Ovary (tissue), 9 donors: ENCODE data around the gene NPR1. TPM values are rescaled to one million over a fixed set of nuclear protein-coding genes. Genes with fewer than 3 reads are reported as not detected.
A peak's percentile ranks its signal among the peaks of the same experiment; 100 is the strongest.

Experiments used
- DNase-seq, 5 donors: peaks; one replicate each; pipeline ENCODE4 v3.0.0-alpha.2; 2019 to 2020
- H3K27ac ChIP-seq, 2 donors: fragments of 200-600 bp; one replicate each; pipeline versions ENCODE4 v1.5.1 to v1.8.0; 2019 to 2022
- H3K27me3 ChIP-seq: fragments of 200-600 bp; one replicate; pipeline ENCODE4 v1.8.0; 2022
- H3K36me3 ChIP-seq: fragments of 200-600 bp; sonication (generic); one replicate; pipeline ENCODE4 v1.5.1; 2019
- H3K4me1 ChIP-seq: one replicate; pipeline ENCODE4 v1.8.1; 2013; ENCODE audit warnings: mild to moderate bottlenecking, moderate library complexity; ENCODE audit not compliant: insufficient read depth
- H3K4me3 ChIP-seq: fragments of 200-600 bp; sonication (generic); one replicate; pipeline ENCODE4 v1.5.1; 2017
- H3K9me3 ChIP-seq, 2 donors: fragments of 200-600 bp in 1 of 2; sonication (generic) in 1 of 2; one replicate each; pipeline versions ENCODE4 v1.5.1 to v1.8.1; 2013 to 2019; ENCODE audit warnings: mild to moderate bottlenecking in 1 of 2, moderate library complexity in 1 of 2
- EP300 ChIP-seq: sonication (generic); formaldehyde crosslinking; IDR thresholded peaks from one replicate; pipeline ENCODE4 v1.6.1; 2017; ENCODE audit warnings: antibody characterized with exemption
- POLR2A ChIP-seq: fragments of 450-650 bp; IDR thresholded peaks from one replicate; pipeline ENCODE4 v1.6.1; 2017; ENCODE audit warnings: antibody characterized with exemption, mild to moderate bottlenecking, moderate library complexity
- WGBS, 3 donors: extraction: QIAGEN DNeasy Blood & Tissue Kit in 1 of 3; methylation state at CpG; one replicate each; pipeline versions ENCODE4 v1.1.5 to v1.1.7; 2013 to 2017; 5-methylcytosine and 5-hydroxymethylcytosine counted together
- intact Hi-C, 4 donors: fragments of 100-400 bp; cut with DNase I; formaldehyde crosslinking; loops; one replicate each; pipeline versions ENCODE4 v1.11.0 to v1.15.1; 2022 to 2023
- polyA plus RNA-seq, 2 donors: library from polyadenylated mRNA; stranded (reverse); fragments of 200-250 nt in 1 of 2; fragments of 350-450 nt in 1 of 2; fragmentation: Illumina TruSeq in 1 of 2; extraction: RNeasy Lipid Tissue Mini Kit (QIAGEN cat#74804) in 1 of 2; gene quantifications; one replicate each; pipeline ENCODE4 v1.2.3, GENCODE V29; 2013 to 2014
- total RNA-seq, 7 donors: library from RNA; depleted of rRNA in 2 of 7; stranded (reverse); fragments of >200 nt in 2 of 7; fragmentation: NEBNext Ultra II Directional in 3 of 7; extraction: Animal tissue kit (Norgen Biotek cat#: 25700) in 3 of 7; gene quantifications; one replicate each; pipeline versions ENCODE4 v1.1.0 to v1.2.4, GENCODE V29; 2016 to 2023
- TF ChIP-seq, protein P1 (sequence below), 3 donors: fragments of 450-650 bp in 2 of 3; fragments of 200-600 bp in 1 of 3; IDR thresholded peaks; one replicate each; pipeline versions ENCODE4 v1.5.1 to v1.8.0; 2016 to 2022; ENCODE audit warnings: antibody characterized with exemption in 3 of 3, mild to moderate bottlenecking in 1 of 3
- donor health status: DM: no; HTN: no; CAD: no; lungs with moderate emphysema.
- donor health status: DM: no; HTN: no; CAD: no.
- donor health status: Bipolar disorder and iron deficiency.
- donor health status: DM: yes; HTN: yes; CAD: no.
- donor health status: DM: no; HTN: no; CAD: no.
- donor health status: DM: yes; HTN: yes; CAD: no.

Gene NPR1
- total and polyA plus RNA-seq, 9 donors: 20.6 to 96.5 (median 48.4) TPM

- WGBS, 3 donors: 78 to 93% (median 80%) methylated on average over 1 of the region's 1 CpG
Measured at GRCh38 chr1:153651771-153652170, 26.7 kb upstream of the NPR1 start.

GRCh38 chr1:153652805-153653500 is 25.5 kb upstream of the NPR1 start:
- WGBS, 3 donors: 56 to 64% (median 61%) methylated on average over 3 of the region's 3 CpGs
- no peaks in the 10 kb centered on the region for H3K27me3 ChIP-seq
- H3K9me3 ChIP-seq: no peaks in the 10 kb centered on the region
- intact Hi-C loops: no loop called here
- no peaks in the 10 kb centered on the region for H3K4me1 ChIP-seq
- TF ChIP-seq POLR2A (no peak), EP300 (no peak)
- TF ChIP-seq, protein P1, sequence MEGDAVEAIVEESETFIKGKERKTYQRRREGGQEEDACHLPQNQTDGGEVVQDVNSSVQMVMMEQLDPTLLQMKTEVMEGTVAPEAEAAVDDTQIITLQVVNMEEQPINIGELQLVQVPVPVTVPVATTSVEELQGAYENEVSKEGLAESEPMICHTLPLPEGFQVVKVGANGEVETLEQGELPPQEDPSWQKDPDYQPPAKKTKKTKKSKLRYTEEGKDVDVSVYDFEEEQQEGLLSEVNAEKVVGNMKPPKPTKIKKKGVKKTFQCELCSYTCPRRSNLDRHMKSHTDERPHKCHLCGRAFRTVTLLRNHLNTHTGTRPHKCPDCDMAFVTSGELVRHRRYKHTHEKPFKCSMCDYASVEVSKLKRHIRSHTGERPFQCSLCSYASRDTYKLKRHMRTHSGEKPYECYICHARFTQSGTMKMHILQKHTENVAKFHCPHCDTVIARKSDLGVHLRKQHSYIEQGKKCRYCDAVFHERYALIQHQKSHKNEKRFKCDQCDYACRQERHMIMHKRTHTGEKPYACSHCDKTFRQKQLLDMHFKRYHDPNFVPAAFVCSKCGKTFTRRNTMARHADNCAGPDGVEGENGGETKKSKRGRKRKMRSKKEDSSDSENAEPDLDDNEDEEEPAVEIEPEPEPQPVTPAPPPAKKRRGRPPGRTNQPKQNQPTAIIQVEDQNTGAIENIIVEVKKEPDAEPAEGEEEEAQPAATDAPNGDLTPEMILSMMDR (IDR thresholded peaks at IDR 0.05): no peak
- no peak for DNase-seq
- no peak overlapping the region for H3K27ac ChIP-seq
- H3K4me3 ChIP-seq: no peak overlapping the region
- no peaks in the 10 kb centered on the region for H3K36me3 ChIP-seq

More at GRCh38 chr1:153651771-153652170, 26.7 kb upstream of the NPR1 start:
- Histone ChIP-seq H3K27ac (no peak overlapping the region), H3K9me3 (no peaks in the 10 kb centered on the region), H3K4me3 (no peak overlapping the region), H3K4me1 (no peaks in the 10 kb centered on the region), H3K27me3 (no peaks in the 10 kb centered on the region), H3K36me3 (no peaks in the 10 kb centered on the region)
- intact Hi-C loops: no loop called here
- no peak for TF ChIP-seq POLR2A
- TF ChIP-seq, protein P1 (IDR thresholded peaks at IDR 0.05): no peak
- no peak for TF ChIP-seq EP300
- no peak for DNase-seq

GRCh38 chr1:153655333-153655732 is 23.2 kb upstream of the NPR1 start:
- H3K27me3 ChIP-seq: no peaks in the 10 kb centered on the region
- TF ChIP-seq POLR2A (no peak), EP300 (no peak)
- TF ChIP-seq, protein P1 (IDR thresholded peaks at IDR 0.05): no peak
- no peak overlapping the region for H3K4me3 ChIP-seq
- no peak for DNase-seq
- no peaks in the 10 kb centered on the region for H3K36me3 ChIP-seq
- WGBS, 3 donors: 84 to 89% (median 88%) methylated on average over 3 of the region's 3 CpGs
- H3K4me1 ChIP-seq: peaks cover 2% of the 10 kb centered on the region
- intact Hi-C loops: no loop called here
- no peak overlapping the region for H3K27ac ChIP-seq
- no peaks in the 10 kb centered on the region for H3K9me3 ChIP-seq

GRCh38 chr1:153658400-153659174 is 19.9 kb upstream of the NPR1 start, which contains the start of gene SNAPIN:
TSS of gene SNAPIN (plus strand) at chr1:153658703. CDS start at chr1:153658744, 41 bp downstream.
- 2% methylated on average over 36 to 53 of the region's 53 CpGs for WGBS, 3 donors
- no peaks in the 10 kb centered on the region for H3K9me3 ChIP-seq
- TF ChIP-seq, protein P1 (IDR thresholded peaks at IDR 0.05): peak in 2 of 3 donors; percentile 23 to 30
- peak; percentile 72 for TF ChIP-seq POLR2A
- TF ChIP-seq EP300: peak; percentile 49
- peak; percentile 90 to 93 (median 91) for DNase-seq
- H3K36me3 ChIP-seq: no peaks in the 10 kb centered on the region
- H3K27me3 ChIP-seq: no peaks in the 10 kb centered on the region
- H3K27ac ChIP-seq: peak within 1 kb of the TSS; percentile 86 to 91
- intact Hi-C loops: no loop called here
- H3K4me1 ChIP-seq: peaks cover 2% of the 10 kb centered on the region
- H3K4me3 ChIP-seq: peak within 1 kb of the TSS; percentile 57
